ENCODE results near the gene SORCS3.

SORCS3 gene

GRCh38 chr10:104989880-104990279, 348.8 kb downstream of the SORCS3 start:
- in situ Hi-C loops (cut with HindIII; ENCODE audit: low sequenced_read_pairs), result no loop called here

- in situ Hi-C loops (cut with HindIII; ENCODE audit: low sequenced_read_pairs), result no loop called here
These were observed 352.0 kb downstream of the SORCS3 start for GRCh38 chr10:104993085-104993484.

- in situ Hi-C loops (cut with HindIII; ENCODE audit: low sequenced_read_pairs), result no loop called here
These were observed 360.2 kb downstream of the SORCS3 start for GRCh38 chr10:105001269-105001668.

- in situ Hi-C loops (cut with HindIII; ENCODE audit: low sequenced_read_pairs), result no loop called here
These were observed 369.5 kb downstream of the SORCS3 start for GRCh38 chr10:105010411-105011121.

- in situ Hi-C loops (cut with HindIII; ENCODE audit: low sequenced_read_pairs), result no loop called here
These were observed 376.0 kb downstream of the SORCS3 start for GRCh38 chr10:105017116-105017515.

- in situ Hi-C loops (cut with HindIII; ENCODE audit: low sequenced_read_pairs), result no loop called here
These were observed 376.6 kb downstream of the SORCS3 start for GRCh38 chr10:105017691-105018090.

DNA sequence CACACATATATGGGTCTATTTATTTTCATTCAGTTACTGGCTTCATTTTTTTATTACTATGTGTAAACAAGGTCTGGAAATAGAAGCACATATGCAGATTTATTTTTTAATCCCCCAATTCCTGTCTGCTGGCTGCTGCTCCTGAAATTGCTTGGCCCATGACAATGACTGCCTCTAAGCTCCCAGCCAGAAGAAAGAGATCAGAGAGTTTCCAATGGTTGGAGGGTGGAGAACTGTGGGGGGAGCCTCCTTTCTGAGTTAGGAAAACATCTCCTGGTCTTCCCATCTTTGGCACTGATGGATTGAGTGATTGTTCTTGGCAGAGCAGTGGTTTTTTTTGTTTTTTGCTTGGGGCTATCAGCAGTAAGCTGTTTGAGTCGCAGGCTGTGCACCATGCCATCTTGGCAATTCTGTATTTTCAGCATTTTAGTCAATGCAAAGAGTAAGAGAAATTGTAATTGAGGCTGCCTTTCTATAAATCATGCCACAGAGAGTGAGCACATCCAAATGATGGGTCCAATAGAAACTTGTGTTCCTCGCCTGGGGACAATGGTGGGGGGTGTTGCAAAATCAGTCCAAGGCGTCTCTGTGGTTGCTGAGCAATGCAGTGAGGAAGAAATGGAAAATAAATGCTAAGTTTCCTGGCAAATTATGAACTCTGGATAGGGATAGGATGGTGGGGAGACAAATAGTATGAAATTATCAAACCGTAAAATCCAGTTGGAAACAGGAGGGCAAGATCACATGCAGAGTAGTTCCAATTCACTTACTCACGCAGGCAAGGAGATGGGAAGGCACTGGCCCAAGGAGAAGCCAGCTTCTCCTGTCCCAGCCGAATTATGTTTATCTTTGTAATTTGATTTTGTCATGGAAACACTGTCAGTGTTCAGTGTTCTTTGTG, 382.4 kb downstream of the SORCS3 start:
- in situ Hi-C loops (cut with HindIII; ENCODE audit: low sequenced_read_pairs), result no loop called here

DNA sequence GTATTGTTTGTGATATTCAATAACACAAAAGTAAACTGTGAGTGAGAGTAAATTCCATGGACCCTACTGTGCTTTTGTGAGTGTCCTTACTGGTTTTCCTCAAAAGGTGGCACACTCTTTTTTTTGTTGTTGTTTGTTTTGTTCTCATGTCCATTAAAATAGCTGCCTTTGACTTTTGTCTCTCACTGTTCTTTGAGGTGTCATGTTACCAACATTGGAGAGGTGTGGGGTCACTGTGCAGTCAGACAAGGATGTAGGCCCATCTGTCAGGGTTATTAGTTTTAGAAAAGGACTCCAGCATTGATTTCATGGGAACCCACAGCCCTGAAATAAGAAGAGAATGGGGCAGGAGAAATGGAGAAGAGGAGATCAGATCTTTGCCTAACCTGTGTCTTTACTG, 383.1 kb downstream of the SORCS3 start:
- in situ Hi-C loops (cut with HindIII; ENCODE audit: low sequenced_read_pairs), result no loop called here

GRCh38 chr10:105025092-105025491, 384.0 kb downstream of the SORCS3 start:
- in situ Hi-C loops (cut with HindIII; ENCODE audit: low sequenced_read_pairs), result no loop called here

- in situ Hi-C loops (cut with HindIII; ENCODE audit: low sequenced_read_pairs), result no loop called here
These were observed 385.5 kb downstream of the SORCS3 start for GRCh38 chr10:105026566-105026965.

GRCh38 chr10:105029286-105029685, 388.2 kb downstream of the SORCS3 start:
- in situ Hi-C loops (cut with HindIII; ENCODE audit: low sequenced_read_pairs), result no loop called here

DNA sequence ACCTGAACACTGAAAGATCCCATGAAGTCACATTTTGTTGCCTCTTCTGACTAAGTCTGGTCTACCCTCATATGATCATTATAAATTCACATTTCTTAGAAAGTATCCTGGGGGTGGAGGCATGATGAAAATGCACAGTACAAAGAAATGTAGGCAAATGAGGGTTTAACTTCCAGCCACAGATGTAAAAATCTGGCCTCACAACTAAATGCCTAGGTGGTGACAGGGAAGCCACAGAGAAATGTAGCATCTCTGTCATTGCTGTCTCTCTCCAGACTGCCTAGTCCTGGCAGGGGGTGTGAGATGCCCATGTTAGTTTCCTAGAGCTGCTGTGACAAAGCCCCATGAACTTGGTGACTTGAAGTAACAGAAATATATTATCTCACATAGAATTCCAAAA, 395.9 kb downstream of the SORCS3 start:
- in situ Hi-C loops (cut with HindIII; ENCODE audit: low sequenced_read_pairs), result no loop called here

GRCh38 chr10:105041956-105042355, 400.9 kb downstream of the SORCS3 start:
- in situ Hi-C loops (cut with HindIII; ENCODE audit: low sequenced_read_pairs), result no loop called here

DNA sequence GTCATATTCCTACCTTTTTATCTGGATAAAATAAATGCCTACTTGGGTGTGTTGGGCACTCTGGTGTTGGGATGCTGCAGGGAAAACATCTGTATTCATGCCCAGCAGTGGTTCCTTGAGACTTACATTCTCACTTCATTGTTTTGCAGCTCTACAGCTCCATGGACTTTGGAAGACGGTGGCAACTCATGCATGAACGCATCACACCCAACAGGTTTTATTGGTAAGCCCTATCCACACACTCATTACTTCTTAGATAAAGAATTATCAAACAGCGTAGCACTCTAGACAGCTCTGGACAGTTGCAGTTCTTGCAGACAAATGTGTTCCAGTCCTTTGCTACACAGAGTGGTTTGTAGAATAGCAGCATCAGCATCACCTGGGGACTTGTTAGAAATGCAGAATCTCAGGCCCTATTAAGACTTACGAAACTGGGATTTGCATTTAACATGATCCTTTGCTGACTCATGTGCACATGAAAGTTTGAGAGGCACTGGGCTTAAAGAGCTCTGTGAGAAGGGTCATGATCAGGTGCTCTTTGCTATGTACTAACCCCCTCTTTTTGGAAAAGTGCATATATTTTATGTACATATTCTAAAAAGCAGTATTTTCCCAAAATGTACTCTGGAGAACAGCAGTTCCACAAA, 401.9 kb downstream of the SORCS3 start:
- in situ Hi-C loops (cut with HindIII; ENCODE audit: low sequenced_read_pairs), result no loop called here

GRCh38 chr10:105044902-105045301, 403.8 kb downstream of the SORCS3 start:
- in situ Hi-C loops (cut with HindIII; ENCODE audit: low sequenced_read_pairs), result no loop called here

- in situ Hi-C loops (cut with HindIII; ENCODE audit: low sequenced_read_pairs), result no loop called here
These were observed 415.3 kb downstream of the SORCS3 start for GRCh38 chr10:105056413-105056812.

- in situ Hi-C loops (cut with HindIII; ENCODE audit: low sequenced_read_pairs), result no loop called here
These were observed 421.9 kb downstream of the SORCS3 start for GRCh38 chr10:105062951-105063350.

DNA sequence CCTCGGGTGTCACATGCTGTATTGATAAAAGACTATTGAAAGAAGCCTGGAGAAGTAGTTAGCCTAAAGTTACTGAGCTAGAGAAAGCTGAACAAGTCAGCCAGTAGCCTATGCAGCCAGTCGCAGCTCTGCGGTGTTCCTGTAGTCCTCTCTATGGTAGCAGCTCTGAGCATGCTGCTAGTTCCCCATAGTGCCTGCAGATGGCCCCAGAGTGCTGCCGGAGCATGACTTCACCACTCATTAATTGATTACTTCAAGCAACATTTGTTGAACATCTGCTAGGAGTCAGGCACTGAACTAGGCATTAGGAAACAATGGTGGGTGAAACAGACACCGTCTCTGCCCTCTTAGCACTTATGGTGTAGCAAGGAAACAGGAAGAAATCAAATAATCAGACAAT, 422.7 kb downstream of the SORCS3 start:
- in situ Hi-C loops (cut with HindIII; ENCODE audit: low sequenced_read_pairs), result no loop called here

DNA sequence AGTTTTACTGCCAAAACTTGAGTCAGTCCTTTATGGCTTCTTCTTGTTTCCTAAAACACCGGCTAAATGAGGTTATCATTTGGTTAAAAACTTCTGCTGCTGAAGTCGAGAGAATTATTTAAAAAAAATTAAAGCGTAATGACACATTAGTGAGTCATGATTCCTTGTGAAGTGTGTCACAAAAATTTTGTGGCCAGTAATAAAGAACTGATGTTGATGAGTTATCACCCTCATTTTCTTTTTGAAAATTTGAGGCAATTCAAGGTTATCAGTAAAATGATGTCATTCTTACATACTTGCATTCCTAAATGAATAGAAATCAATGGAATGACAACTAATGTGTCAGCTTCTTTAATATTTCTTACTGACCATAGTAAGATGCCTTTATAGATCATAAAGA, 427.4 kb downstream of the SORCS3 start:
- in situ Hi-C loops (cut with HindIII; ENCODE audit: low sequenced_read_pairs), result no loop called here

- in situ Hi-C loops (cut with HindIII; ENCODE audit: low sequenced_read_pairs), result no loop called here
These were observed 429.2 kb downstream of the SORCS3 start for GRCh38 chr10:105070249-105070648.

- in situ Hi-C loops (cut with HindIII; ENCODE audit: low sequenced_read_pairs), result no loop called here
These were observed 429.9 kb downstream of the SORCS3 start for GRCh38 chr10:105070952-105071351.

DNA sequence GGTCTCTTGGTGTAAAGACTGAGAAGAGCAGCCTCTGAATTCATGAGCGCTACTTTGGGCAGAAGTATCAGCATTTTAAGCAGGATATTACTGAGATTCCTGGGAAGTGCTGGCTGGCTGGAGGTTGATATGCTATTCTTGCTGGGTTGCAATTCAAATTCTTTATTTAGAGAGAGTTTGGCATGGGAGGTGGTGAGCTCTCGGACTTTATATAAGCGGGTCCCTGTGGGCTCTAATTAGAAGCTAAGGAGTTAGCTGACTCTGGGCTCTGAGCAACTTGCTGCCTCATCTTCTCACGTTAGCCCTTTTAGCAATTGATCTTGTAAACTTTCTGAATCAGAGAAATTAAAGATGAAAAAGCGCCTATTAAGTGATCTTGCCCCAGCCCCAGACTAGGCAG, 430.9 kb downstream of the SORCS3 start:
- in situ Hi-C loops (cut with HindIII; ENCODE audit: low sequenced_read_pairs), result no loop called here

All from endothelial cell of hepatic sinusoid (primary cell).